IMR-90 (cell line): ENCODE data around the gene WFDC6.

Experiments
- BHLHE40 ChIP-seq: fragments of 150-350 bp; IDR thresholded peaks from 2 replicates; pipeline ENCODE4 v1.6.1; 2016; ENCODE audit warnings: mild to moderate bottlenecking, low read depth, low read length
- CHD1 ChIP-seq: IDR thresholded peaks from 2 replicates; pipeline ENCODE4 v1.6.1; 2012; ENCODE audit warnings: low read depth, low read length, improper control_type of control experiment
- ELK1 ChIP-seq: fragments of 150-350 bp; IDR thresholded peaks from 2 replicates; pipeline ENCODE4 v1.6.1; 2016; ENCODE audit warnings: low read depth, mild to moderate bottlenecking, low read length, moderate library complexity, borderline replicate concordance
- FOS ChIP-seq: fragments of 150-350 bp; IDR thresholded peaks from 2 replicates; pipeline ENCODE4 v1.6.1; 2016; ENCODE audit warnings: low read depth, low read length
- MAFK ChIP-seq: IDR thresholded peaks from 2 replicates; pipeline ENCODE4 v1.6.1; 2012; ENCODE audit warnings: low read depth, low read length, improper control_type of control experiment
- MXI1 ChIP-seq: IDR thresholded peaks from 2 replicates; pipeline ENCODE4 v1.6.1; 2012; ENCODE audit warnings: low read depth, mild to moderate bottlenecking, low read length, moderate library complexity, borderline replicate concordance
- POLR2A ChIP-seq: IDR thresholded peaks from 2 replicates; pipeline ENCODE4 v1.6.1; 2012; ENCODE audit warnings: mild to moderate bottlenecking, low read depth, low read length
- RAD21 ChIP-seq: IDR thresholded peaks from 2 replicates; pipeline ENCODE4 v1.6.1; 2012; ENCODE audit warnings: low read length, improper control_type of control experiment
- RCOR1 ChIP-seq: IDR thresholded peaks from 2 replicates; pipeline ENCODE4 v1.6.1; 2012; ENCODE audit warnings: mild to moderate bottlenecking, low read length, improper control_type of control experiment; ENCODE audit not compliant: insufficient replicate concordance
- SMC3 ChIP-seq: fragments of 150-350 bp; IDR thresholded peaks from 2 replicates; pipeline ENCODE4 v1.6.1; 2016; ENCODE audit warnings: low read depth, mild to moderate bottlenecking, antibody characterized with exemption, low read length, moderate library complexity
- TF ChIP-seq, protein P1 (sequence below): fragments of 150-350 bp; IDR thresholded peaks from 2 replicates; pipeline ENCODE4 v1.6.1; 2017; ENCODE audit warnings: mild to moderate bottlenecking, antibody characterized with exemption, low read length, low read depth
- TF ChIP-seq, protein P2 (sequence below): conservative IDR thresholded peaks from 2 replicates; pipeline ENCODE4 v1.5.1; 2012; ENCODE audit warnings: mild to moderate bottlenecking, low read depth, low read length, improper control_type of control experiment

- TF ChIP-seq, protein P1, sequence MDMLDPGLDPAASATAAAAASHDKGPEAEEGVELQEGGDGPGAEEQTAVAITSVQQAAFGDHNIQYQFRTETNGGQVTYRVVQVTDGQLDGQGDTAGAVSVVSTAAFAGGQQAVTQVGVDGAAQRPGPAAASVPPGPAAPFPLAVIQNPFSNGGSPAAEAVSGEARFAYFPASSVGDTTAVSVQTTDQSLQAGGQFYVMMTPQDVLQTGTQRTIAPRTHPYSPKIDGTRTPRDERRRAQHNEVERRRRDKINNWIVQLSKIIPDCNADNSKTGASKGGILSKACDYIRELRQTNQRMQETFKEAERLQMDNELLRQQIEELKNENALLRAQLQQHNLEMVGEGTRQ: no peak
- TF ChIP-seq FOS (no peak), RAD21 (no peak), ELK1 (no peak), POLR2A (no peak), SMC3 (no peak), RCOR1 (no peak), BHLHE40 (no peak), MXI1 (no peak), MAFK (no peak), CHD1 (no peak)
- TF ChIP-seq, protein P2, sequence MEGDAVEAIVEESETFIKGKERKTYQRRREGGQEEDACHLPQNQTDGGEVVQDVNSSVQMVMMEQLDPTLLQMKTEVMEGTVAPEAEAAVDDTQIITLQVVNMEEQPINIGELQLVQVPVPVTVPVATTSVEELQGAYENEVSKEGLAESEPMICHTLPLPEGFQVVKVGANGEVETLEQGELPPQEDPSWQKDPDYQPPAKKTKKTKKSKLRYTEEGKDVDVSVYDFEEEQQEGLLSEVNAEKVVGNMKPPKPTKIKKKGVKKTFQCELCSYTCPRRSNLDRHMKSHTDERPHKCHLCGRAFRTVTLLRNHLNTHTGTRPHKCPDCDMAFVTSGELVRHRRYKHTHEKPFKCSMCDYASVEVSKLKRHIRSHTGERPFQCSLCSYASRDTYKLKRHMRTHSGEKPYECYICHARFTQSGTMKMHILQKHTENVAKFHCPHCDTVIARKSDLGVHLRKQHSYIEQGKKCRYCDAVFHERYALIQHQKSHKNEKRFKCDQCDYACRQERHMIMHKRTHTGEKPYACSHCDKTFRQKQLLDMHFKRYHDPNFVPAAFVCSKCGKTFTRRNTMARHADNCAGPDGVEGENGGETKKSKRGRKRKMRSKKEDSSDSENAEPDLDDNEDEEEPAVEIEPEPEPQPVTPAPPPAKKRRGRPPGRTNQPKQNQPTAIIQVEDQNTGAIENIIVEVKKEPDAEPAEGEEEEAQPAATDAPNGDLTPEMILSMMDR: no peak
Observed at GRCh38 chr20:45576995-45577394, 37.7 kb upstream of the WFDC6 start.
